HepG2 (cell line): ENCODE measurements around the gene GSK3A.

ENCODE experiments used
- ARID2 ChIP-seq: sonication (generic); formaldehyde crosslinking; IDR thresholded peaks from 2 replicates; pipeline ENCODE4 v1.8.1; 2022; ENCODE audit warnings: mild to moderate bottlenecking, missing genetic modification reagents, borderline replicate concordance
- CTCF ChIP-seq: sonication (generic); formaldehyde crosslinking; IDR thresholded peaks from 2 replicates; pipeline ENCODE4 v1.5.0; 2020; ENCODE audit warnings: mild to moderate bottlenecking, missing genetic modification reagents, moderate library complexity
- FOXM1 ChIP-seq: sonication (generic); formaldehyde crosslinking; IDR thresholded peaks from 2 replicates; pipeline ENCODE4 v1.5.0; 2020; ENCODE audit warnings: missing genetic modification reagents
- HDAC6 ChIP-seq: fragments of 200-600 bp; sonication (generic); IDR thresholded peaks from 2 replicates; pipeline ENCODE4 v1.7.0; 2017; ENCODE audit warnings: mild to moderate bottlenecking, antibody characterized with exemption, low read length, low read depth
- KDM6A ChIP-seq: IDR thresholded peaks from 2 replicates; pipeline ENCODE4 v1.6.1; 2016; ENCODE audit warnings: low read depth
- NR1H2 ChIP-seq: sonication (generic); formaldehyde crosslinking; IDR thresholded peaks from 2 replicates; pipeline ENCODE4 v1.8.1; 2022; ENCODE audit warnings: low read depth, missing genetic modification reagents, borderline replicate concordance
- NRL ChIP-seq: sonication (generic); formaldehyde crosslinking; IDR thresholded peaks from 2 replicates; pipeline ENCODE4 v1.5.0; 2020; ENCODE audit warnings: missing genetic modification reagents, mild to moderate bottlenecking, moderate library complexity, borderline replicate concordance
- RFX5 ChIP-seq: IDR thresholded peaks from 2 replicates; pipeline ENCODE4 v1.6.1; 2011; ENCODE audit warnings: low read depth, low read length, improper control_type of control experiment
- TCF12 ChIP-seq, 2 experiments: fragments of 450-650 bp in 1 of 2; sonication (generic) in 1 of 2; formaldehyde crosslinking in 1 of 2; IDR thresholded peaks; 2 replicates each; pipeline versions ENCODE4 v1.6.1 to v1.8.0; 2017 to 2022; ENCODE audit warnings: antibody characterized with exemption in 1 of 2, mild to moderate bottlenecking in 1 of 2, missing genetic modification reagents in 1 of 2, moderate library complexity in 1 of 2
- UBTF ChIP-seq: sonication (generic); formaldehyde crosslinking; IDR thresholded peaks from 2 replicates; pipeline ENCODE4 v1.4.0; 2020; ENCODE audit warnings: mild to moderate bottlenecking, missing genetic modification reagents
- ZGPAT ChIP-seq: IDR thresholded peaks from 2 replicates; pipeline ENCODE4 v1.6.1; 2016; ENCODE audit warnings: mild to moderate bottlenecking
- ZNF614 ChIP-seq: IDR thresholded peaks from 2 replicates; pipeline ENCODE4 v1.6.1; 2018; ENCODE audit warnings: missing biosample characterization, missing genetic modification reagents, inconsistent platforms, borderline replicate concordance

GRCh38 chr19:42242512-42243409, at the start of gene GSK3A:
- TF ChIP-seq UBTF, result peak; percentile 52
- TF ChIP-seq NR1H2, result no peak
- TF ChIP-seq TCF12 (IDR thresholded peaks at IDR 0.05), result no peak
- no peak for TF ChIP-seq TCF12 (CRISPR knock-in tag; IDR thresholded peaks at IDR 0.05)
- TF ChIP-seq FOXM1, result no peak; the same call in 1 of the 2 replicates
- TF ChIP-seq ZNF614 (CRISPR knock-in tag), result no peak
- TF ChIP-seq HDAC6, result no peak
- no peak for TF ChIP-seq ARID2 (CRISPR knock-in tag)
- TF ChIP-seq ZGPAT, result peak; percentile 76
- TF ChIP-seq CTCF (CRISPR knock-in tag), result peak; percentile 28
- TF ChIP-seq RFX5, result peak; percentile 13; the same call in 1 of the 2 replicates
- TF ChIP-seq KDM6A (CRISPR knock-in tag), result no peak
- TF ChIP-seq NRL (CRISPR knock-in tag), result no peak
